Psoas muscle (tissue), 8 donors: ENCODE data around the gene RNF39. TPM values are rescaled to one million over a fixed set of nuclear protein-coding genes. Genes with fewer than 3 reads are reported as not detected.

Experiments
- ATAC-seq, 4 donors: fragments of 200-7000 bp; cut with Tn5 transposase; one replicate each; pipeline ENCODE4 v1.9.1; 2020; ENCODE audit warnings: moderate library complexity in 3 of 4, mild to moderate bottlenecking in 2 of 4
- DNase-seq, 2 donors: peaks; one replicate each; pipeline ENCODE4 v3.0.0-alpha.2; 2020
- H3K27ac ChIP-seq: fragments of 200-600 bp; one replicate; pipeline ENCODE4 v1.8.0; 2022
- H3K27me3 ChIP-seq, 3 donors: fragments of 200-600 bp in 1 of 3; one replicate each; pipeline versions ENCODE4 v1.6.1 to v1.8.0; 2013 to 2022; ENCODE audit warnings: low read length in 2 of 3, mild to moderate bottlenecking in 2 of 3, moderate library complexity in 1 of 3; ENCODE audit not compliant: insufficient read depth in 3 of 3
- H3K36me3 ChIP-seq, 2 donors: fragments of 200-600 bp in 1 of 2; one replicate each; pipeline versions ENCODE4 v1.6.1 to v1.8.0; 2013 to 2022; ENCODE audit warnings: low read depth in 1 of 2, mild to moderate bottlenecking in 1 of 2, moderate library complexity in 1 of 2; ENCODE audit not compliant: insufficient read depth in 1 of 2
- H3K4me1 ChIP-seq: fragments of 200-600 bp; one replicate; pipeline ENCODE4 v1.8.0; 2022
- H3K4me3 ChIP-seq: fragments of 200-600 bp; one replicate; pipeline ENCODE4 v1.8.0; 2022; ENCODE audit warnings: mild to moderate bottlenecking
- H3K9me3 ChIP-seq: fragments of 200-600 bp; one replicate; pipeline ENCODE4 v1.8.0; 2022
- WGBS, 3 donors: extraction: QIAGEN DNeasy Blood & Tissue Kit; methylation state at CpG; one replicate each; pipeline versions ENCODE4 v1.1.6 to v1.1.7; 2013; 5-methylcytosine and 5-hydroxymethylcytosine counted together
- intact Hi-C, 2 donors: fragments of 100-400 bp; cut with DNase I; formaldehyde crosslinking; loops; one replicate each; pipeline versions ENCODE4 v1.11.0 to v1.14.2; 2022
- polyA plus RNA-seq, 3 donors: library from polyadenylated mRNA; stranded (reverse); fragments of 200-250 nt; gene quantifications; one replicate each; pipeline ENCODE4 v1.2.3, GENCODE V29; 2013
- total RNA-seq, 4 donors: library from RNA; stranded (reverse); fragmentation: NEBNext Ultra II Directional in 2 of 4; extraction: Animal tissue kit (Norgen Biotek cat#: 25700) in 2 of 4; gene quantifications; one replicate each; pipeline versions ENCODE4 v1.2.1 to v1.2.4, GENCODE V29; 2021 to 2023
- TF ChIP-seq, protein P1 (sequence below): fragments of 200-600 bp; IDR thresholded peaks from one replicate; pipeline ENCODE4 v1.8.0; 2022; ENCODE audit warnings: antibody characterized with exemption
- donor health status: healthy with polysubstance abuse.
- donor health status: DM: no; HTN: no; CAD: no; lungs with moderate emphysema.
- donor health status: Bipolar disorder and iron deficiency.
- donor health status: healthy.
- donor health status: DM: yes; HTN: yes; CAD: no.
- donor health status: DM: no; HTN: no; CAD: no.
- donor health status: DM: no; HTN: no; CAD: no.
- donor health status: DM: yes; HTN: yes; CAD: no.

Gene RNF39
- total and polyA plus RNA-seq, 7 donors: 0.03 TPM; not detected in 6

DNA sequence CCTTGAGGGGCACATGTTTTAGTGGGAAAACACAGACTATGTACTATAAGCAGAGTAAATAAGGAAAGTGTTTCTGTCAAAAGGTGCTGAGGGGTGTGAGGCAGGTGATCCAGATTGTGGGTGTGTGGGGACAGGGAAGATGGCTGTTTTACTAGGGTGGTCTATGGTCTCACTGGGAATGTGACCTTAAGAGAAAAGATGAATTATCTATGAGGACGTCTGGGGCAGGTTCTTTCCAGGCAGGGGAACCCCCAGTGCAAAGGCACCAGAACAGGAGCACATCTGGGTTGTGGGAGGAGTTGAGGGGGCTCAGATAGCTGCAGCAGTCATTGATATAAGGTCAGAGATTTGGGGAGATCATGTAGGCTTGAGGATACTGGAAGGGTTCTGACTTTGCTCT is 32.7 kb downstream of the RNF39 start:
- intact Hi-C loops: no loop called here
- WGBS, 3 donors: 24 to 45% (median 25%) methylated on average over 1 of the region's 1 CpG
- no peak overlapping the region for H3K4me3 ChIP-seq
- TF ChIP-seq, protein P1, sequence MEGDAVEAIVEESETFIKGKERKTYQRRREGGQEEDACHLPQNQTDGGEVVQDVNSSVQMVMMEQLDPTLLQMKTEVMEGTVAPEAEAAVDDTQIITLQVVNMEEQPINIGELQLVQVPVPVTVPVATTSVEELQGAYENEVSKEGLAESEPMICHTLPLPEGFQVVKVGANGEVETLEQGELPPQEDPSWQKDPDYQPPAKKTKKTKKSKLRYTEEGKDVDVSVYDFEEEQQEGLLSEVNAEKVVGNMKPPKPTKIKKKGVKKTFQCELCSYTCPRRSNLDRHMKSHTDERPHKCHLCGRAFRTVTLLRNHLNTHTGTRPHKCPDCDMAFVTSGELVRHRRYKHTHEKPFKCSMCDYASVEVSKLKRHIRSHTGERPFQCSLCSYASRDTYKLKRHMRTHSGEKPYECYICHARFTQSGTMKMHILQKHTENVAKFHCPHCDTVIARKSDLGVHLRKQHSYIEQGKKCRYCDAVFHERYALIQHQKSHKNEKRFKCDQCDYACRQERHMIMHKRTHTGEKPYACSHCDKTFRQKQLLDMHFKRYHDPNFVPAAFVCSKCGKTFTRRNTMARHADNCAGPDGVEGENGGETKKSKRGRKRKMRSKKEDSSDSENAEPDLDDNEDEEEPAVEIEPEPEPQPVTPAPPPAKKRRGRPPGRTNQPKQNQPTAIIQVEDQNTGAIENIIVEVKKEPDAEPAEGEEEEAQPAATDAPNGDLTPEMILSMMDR: no peak
- no peaks in the 10 kb centered on the region for H3K27me3 ChIP-seq
- peaks cover 3% of the 10 kb centered on the region for H3K4me1 ChIP-seq
- H3K36me3 ChIP-seq: no peaks in the 10 kb centered on the region
- ATAC-seq (no peak), DNase-seq (no peak)
- H3K9me3 ChIP-seq: no peaks in the 10 kb centered on the region
- H3K27ac ChIP-seq: no peak overlapping the region

DNA sequence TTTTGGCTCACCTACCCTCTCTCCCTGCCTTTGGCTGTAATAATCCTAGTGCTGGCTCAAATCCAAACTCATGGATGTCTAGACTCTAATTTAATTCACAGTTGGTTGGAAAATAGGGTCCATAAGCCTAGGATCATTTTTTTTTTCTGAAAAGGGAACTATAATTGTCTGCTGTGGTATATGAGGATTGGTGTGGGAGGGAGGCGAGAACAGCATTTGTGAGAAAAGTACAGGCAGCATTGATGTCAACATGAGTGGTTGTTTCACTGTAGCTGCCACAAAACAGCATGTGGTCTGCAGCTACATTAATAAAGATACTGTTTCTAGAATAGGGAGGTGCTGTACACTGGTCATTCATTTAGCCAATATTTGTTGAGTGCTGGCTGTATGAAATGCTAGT is 33.1 kb downstream of the RNF39 start:
- no peak overlapping the region for H3K27ac ChIP-seq
- H3K27me3 ChIP-seq: no peaks in the 10 kb centered on the region
- peaks cover 3% of the 10 kb centered on the region for H3K4me1 ChIP-seq
- no peaks in the 10 kb centered on the region for H3K36me3 ChIP-seq
- no peak overlapping the region for H3K4me3 ChIP-seq
- no peaks in the 10 kb centered on the region for H3K9me3 ChIP-seq
- WGBS, 3 donors: 88 to 92% (median 90%) methylated on average over 1 of the region's 1 CpG
- intact Hi-C loops: no loop called here
- no peak for ATAC-seq
- no peak for DNase-seq
- TF ChIP-seq, protein P1: no peak

DNA sequence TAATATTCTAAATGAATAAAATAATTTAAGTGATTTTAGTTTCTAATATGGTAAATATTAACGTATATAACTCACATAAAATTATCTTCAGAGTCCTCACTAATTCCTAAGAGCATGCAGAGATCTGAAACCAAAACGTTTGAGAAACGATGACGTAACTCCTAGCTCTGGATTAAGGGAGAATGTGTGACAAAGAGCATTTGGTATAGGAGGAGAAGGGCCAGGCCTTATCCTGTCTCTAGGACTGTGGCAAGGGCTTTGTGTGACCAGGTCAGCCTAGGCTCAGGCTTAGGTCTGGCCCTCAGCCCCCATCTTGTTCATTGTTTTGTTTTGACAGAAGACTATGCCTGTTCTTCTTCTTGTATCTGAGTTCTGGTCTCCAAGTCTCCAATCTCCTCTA is 33.7 kb downstream of the RNF39 start:
- Histone ChIP-seq H3K4me1 (peaks cover 3% of the 10 kb centered on the region), H3K27me3 (no peaks in the 10 kb centered on the region), H3K9me3 (no peaks in the 10 kb centered on the region), H3K4me3 (no peak overlapping the region), H3K27ac (no peak overlapping the region), H3K36me3 (no peaks in the 10 kb centered on the region)
- WGBS, 3 donors: 44 to 54% (median 48%) methylated on average over 4 of the region's 4 CpGs
- no peak for ATAC-seq
- intact Hi-C loops: no loop called here
- TF ChIP-seq, protein P1: no peak
- DNase-seq: no peak

DNA sequence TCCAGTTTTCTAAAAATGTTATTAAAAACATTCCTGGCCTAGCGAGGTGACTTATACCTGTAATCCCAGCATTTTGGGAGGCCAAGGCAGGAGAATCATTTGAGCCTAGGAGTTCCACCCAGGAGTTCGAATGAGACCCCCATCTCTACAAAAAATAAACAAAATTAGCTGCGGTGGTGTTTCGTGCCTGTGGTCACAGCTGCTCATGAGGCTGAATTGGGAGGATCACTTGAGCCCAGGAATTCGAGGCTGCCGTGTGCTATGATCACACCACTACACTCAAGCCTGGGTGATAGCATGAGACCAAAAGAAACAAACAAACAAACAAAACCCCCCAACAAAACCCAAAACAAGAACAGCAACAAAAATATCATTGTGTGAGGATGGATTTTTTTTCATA is 34.3 kb downstream of the RNF39 start:
- Histone ChIP-seq H3K9me3 (no peaks in the 10 kb centered on the region), H3K27ac (no peak overlapping the region), H3K36me3 (no peaks in the 10 kb centered on the region), H3K27me3 (no peaks in the 10 kb centered on the region), H3K4me3 (no peak overlapping the region), H3K4me1 (peaks cover 3% of the 10 kb centered on the region)
- intact Hi-C loops: no loop called here
- TF ChIP-seq, protein P1: no peak
- 68 to 80% (median 73%) methylated on average over 6 of the region's 6 CpGs for WGBS, 3 donors
- no peak for DNase-seq
- ATAC-seq: no peak

DNA sequence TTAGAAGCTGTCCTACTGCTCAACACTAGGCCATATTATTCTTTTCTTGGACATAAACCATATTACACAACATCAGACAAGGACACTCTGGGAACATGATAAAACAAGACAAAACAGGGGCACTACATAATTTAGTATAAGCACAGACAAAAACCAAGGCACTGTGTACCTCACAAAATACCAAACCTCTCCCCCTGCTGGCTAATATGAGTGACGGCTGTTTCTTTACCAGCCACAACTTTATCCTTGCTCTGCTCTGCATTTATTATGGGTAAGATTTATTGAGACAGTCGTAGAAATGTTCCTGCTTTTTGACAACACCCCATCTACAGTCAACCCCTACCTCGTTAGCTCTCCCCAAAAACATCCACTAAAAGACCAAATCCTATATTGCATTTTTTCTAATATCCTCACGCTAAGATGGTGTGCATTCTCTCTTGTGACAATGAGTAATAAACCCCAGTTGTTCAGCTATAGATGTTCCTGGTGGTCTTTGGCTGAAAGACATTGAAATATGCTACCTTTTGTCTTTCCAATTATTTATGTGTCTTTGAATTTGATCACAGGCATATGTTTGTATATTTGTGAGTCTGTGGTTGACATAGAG is 38.3 kb downstream of the RNF39 start:
- Histone ChIP-seq H3K9me3 (no peaks in the 10 kb centered on the region), H3K27ac (no peak overlapping the region), H3K4me1 (peaks cover 1% of the 10 kb centered on the region), H3K27me3 (no peaks in the 10 kb centered on the region), H3K36me3 (peaks cover 0 to 19% of the 10 kb centered on the region in 2 donors), H3K4me3 (no peak overlapping the region)
- DNase-seq (no peak), ATAC-seq (no peak)
- TF ChIP-seq, protein P1: no peak
- 71 to 83% (median 82%) methylated on average over 4 of the region's 4 CpGs for WGBS, 3 donors
- intact Hi-C loops: no loop called here
